ENCODE measurements around the gene SETMAR.

GRCh38 chr3:4338751-4339150 is 35.6 kb downstream of the SETMAR start:
- TF ChIP-seq CTCF (IDR thresholded peaks at IDR 0.05; ENCODE audit: borderline replicate concordance, extremely low read depth, low read length, poor library complexity, severe bottlenecking) (no peak), EZH2 (IDR thresholded peaks at IDR 0.05; ENCODE audit: borderline replicate concordance, low read depth, low read length, severe bottlenecking) (no peak)

Data from DND-41 (cell line).